Adrenal gland (tissue), 19 donors: ENCODE measurements around the gene GPC6. TPM values are rescaled to one million over a fixed set of nuclear protein-coding genes. Genes with fewer than 3 reads are reported as not detected.

ENCODE experiments used
- DNase-seq, 7 donors: peaks; one replicate each; pipeline ENCODE4 v3.0.0-alpha.2; 2019 to 2020
- H3K27ac ChIP-seq, 5 donors: fragments of 200-600 bp; sonication (generic) in 4 of 5; 1 replicate in 3 of 5; 2 replicates in 2 of 5; pipeline versions ENCODE4 v1.5.1 to v1.8.0; 2016 to 2020; ENCODE audit warnings: mild to moderate bottlenecking in 1 of 5
- H3K27me3 ChIP-seq: fragments of 200-600 bp; 2 replicates; pipeline ENCODE4 v1.8.0; 2021
- H3K36me3 ChIP-seq, 2 donors: fragments of 200-600 bp; replicated peaks in 1 of 2; 1 replicate in 1 of 2; 2 replicates in 1 of 2; pipeline versions ENCODE4 v1.5.1 to v1.8.0; 2018 to 2022
- H3K4me1 ChIP-seq, 2 donors: fragments of 200-600 bp; replicated peaks in 1 of 2; 1 replicate in 1 of 2; 2 replicates in 1 of 2; pipeline versions ENCODE4 v1.5.1 to v1.8.0; 2018 to 2021
- H3K4me3 ChIP-seq, 4 donors: fragments of 200-600 bp; sonication (generic) in 3 of 4; one replicate each; pipeline ENCODE4 v1.5.1; 2016 to 2018
- H3K9me3 ChIP-seq, 3 donors: fragments of 200-600 bp; sonication (generic) in 1 of 3; replicated peaks in 1 of 3; 1 replicate in 2 of 3; 2 replicates in 1 of 3; pipeline versions ENCODE4 v1.5.1 to v1.8.0; 2016 to 2021
- POLR2A ChIP-seq, 2 donors: fragments of 450-650 bp; IDR thresholded peaks; one replicate each; pipeline ENCODE4 v1.6.1; 2017; ENCODE audit warnings: antibody characterized with exemption in 2 of 2, mild to moderate bottlenecking in 2 of 2, moderate library complexity in 1 of 2
- WGBS, 4 donors: extraction: QIAGEN DNeasy Blood & Tissue Kit in 2 of 4; methylation state at CpG; one replicate each; pipeline versions ENCODE4 v1.1.5 to v1.1.7; 2013 to 2017; 5-methylcytosine and 5-hydroxymethylcytosine counted together
- intact Hi-C, 2 donors: fragments of 100-400 bp; cut with DNase I; formaldehyde crosslinking; loops; one replicate each; pipeline versions ENCODE4 v1.14.1 to v1.15.0; 2022 to 2023
- long read RNA-seq, 10 donors: library from polyadenylated mRNA in 3 of 10; unstranded in 2 of 10; stranded (forward) in 1 of 10; transcript quantifications; one replicate each; pipeline ENCODE4 v2.0.0 and lab custom pipeline, GENCODE V29; 2021 to 2026
- polyA plus RNA-seq, 3 donors: library from polyadenylated mRNA; stranded (reverse); fragments of 200-250 nt in 2 of 3; fragments of 350-450 nt in 1 of 3; fragmentation: Illumina TruSeq in 1 of 3; extraction: RNeasy Lipid Tissue Mini Kit (QIAGEN cat#74804) in 1 of 3; gene quantifications; one replicate each; pipeline ENCODE4 v1.2.3, GENCODE V29; 2013 to 2014
- total RNA-seq, 9 donors: library from RNA; depleted of rRNA in 4 of 9; stranded (reverse); fragments of >200 nt in 4 of 9; fragments of 120-200 nt in 1 of 9; fragmentation: NEBNext Ultra II Directional in 1 of 9; extraction: Animal tissue kit (Norgen Biotek cat#: 25700) in 1 of 9; gene quantifications; one replicate each; pipeline versions ENCODE4 v1.1.0 to v1.2.4, GENCODE V29; 2013 to 2023
- TF ChIP-seq, protein P1 (sequence below), 6 experiments: fragments of 450-650 bp in 4 of 6; fragments of 200-600 bp in 2 of 6; sonication (generic) in 1 of 6; IDR thresholded peaks; 1 replicate in 5 of 6; 2 replicates in 1 of 6; pipeline versions ENCODE4 v1.5.1 to v1.8.0; 2016 to 2021; ENCODE audit warnings: antibody characterized with exemption in 6 of 6, mild to moderate bottlenecking in 2 of 6, moderate library complexity in 1 of 6
- donor health status: healthy with polysubstance abuse.
- donor health status: Bipolar disorder and iron deficiency.
- donor health status: DM: yes; HTN: yes; CAD: no.
- donor health status: DM: no; HTN: no; CAD: no.
- donor health status: DM: no; HTN: no; CAD: no.
- donor health status: DM: yes; HTN: yes; CAD: no.

The GPC6 gene
- 10 to 100 TPM in 1 of 9 donors, 1 to 10 TPM in 7, under 1 TPM in 1; 0.61 to 62.3 (median 2.7) TPM for total RNA-seq
- polyA plus RNA-seq: 1 to 10 TPM in 1 of 3 donors, under 1 TPM in 2; 0.37 to 2.6 (median 0.40) TPM
- long read RNA-seq, donor 1, transcript GPC6-202 (5 exons, 792 nt): major isoform, 9 of 9 reads
- long read RNA-seq, donor 1, partial matches to known transcripts: 0 of 9 reads
- long read RNA-seq, donor 1, other reads (novel, unspliced or antisense): 0 of 9 reads
- long read RNA-seq, donor 2, transcript GPC6-202 (5 exons, 792 nt): major isoform, 9 of 9 reads
- long read RNA-seq, donor 2, partial matches to known transcripts: 0 of 9 reads
- long read RNA-seq, donor 2, other reads (novel, unspliced or antisense): 0 of 9 reads
- long read RNA-seq, donor 3, transcript GPC6-202 (5 exons, 792 nt): major isoform, 6 of 17 reads
- long read RNA-seq, donor 3, partial matches to known transcripts: 11 of 17 reads
- long read RNA-seq, donor 3, other reads (novel, unspliced or antisense): 0 of 17 reads
- long read RNA-seq, donor 4: 0 reads
- long read RNA-seq, donor 5: 0 reads
- long read RNA-seq, donor 6: 0 reads
- long read RNA-seq, donor 7, transcript GPC6-202 (5 exons, 792 nt): major isoform, 5 of 5 reads
- long read RNA-seq, donor 7, partial matches to known transcripts: 0 of 5 reads
- long read RNA-seq, donor 7, other reads (novel, unspliced or antisense): 0 of 5 reads
- long read RNA-seq, donor 8, transcript GPC6-202 (5 exons, 792 nt): major isoform, 9 of 9 reads
- long read RNA-seq, donor 8, partial matches to known transcripts: 0 of 9 reads
- long read RNA-seq, donor 8, other reads (novel, unspliced or antisense): 0 of 9 reads
- long read RNA-seq, donor 9, transcript GPC6-202 (5 exons, 792 nt): major isoform, 12 of 28 reads
- long read RNA-seq, donor 9, partial matches to known transcripts: 16 of 28 reads
- long read RNA-seq, donor 9, other reads (novel, unspliced or antisense): 0 of 28 reads
- long read RNA-seq, donor 10, partial matches to known transcripts: 0 of 4 reads
- long read RNA-seq, donor 10, other reads (novel, unspliced or antisense): 0 of 4 reads

DNA sequence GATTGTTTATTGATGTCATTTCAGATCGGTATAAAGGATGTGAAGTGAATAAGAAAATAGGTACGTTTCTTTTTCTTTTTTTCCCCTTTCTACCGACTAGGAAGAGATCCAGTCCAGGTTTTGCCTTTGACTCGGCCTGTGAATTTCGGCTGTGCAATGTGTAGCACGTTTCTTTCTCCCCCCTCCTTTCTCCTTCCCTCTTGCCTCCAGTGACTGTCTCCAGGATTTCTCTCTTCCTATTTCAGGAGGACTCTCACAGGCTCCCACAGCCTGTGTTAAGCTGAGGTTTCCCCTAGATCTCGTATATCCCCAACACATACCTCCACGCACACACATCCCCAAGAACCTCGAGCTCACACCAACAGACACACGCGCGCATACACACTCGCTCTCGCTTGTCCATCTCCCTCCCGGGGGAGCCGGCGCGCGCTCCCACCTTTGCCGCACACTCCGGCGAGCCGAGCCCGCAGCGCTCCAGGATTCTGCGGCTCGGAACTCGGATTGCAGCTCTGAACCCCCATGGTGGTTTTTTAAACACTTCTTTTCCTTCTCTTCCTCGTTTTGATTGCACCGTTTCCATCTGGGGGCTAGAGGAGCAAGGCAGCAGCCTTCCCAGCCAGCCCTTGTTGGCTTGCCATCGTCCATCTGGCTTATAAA lies at the start of gene GPC6:
TSS of gene GPC6 (plus strand) at position 185 of the 657 bp plus-strand sequence.
- Histone ChIP-seq H3K9me3 (no peaks in the 10 kb centered on the region), H3K27ac (peak within 1 kb of the TSS in 2 of 5 donors; percentile 65 to 67), H3K27me3 (peaks cover 16% of the 10 kb centered on the region), H3K4me1 (peaks cover 7 to 22% of the 10 kb centered on the region in 2 donors), H3K4me3 (peak within 1 kb of the TSS in 2 of 4 donors; percentile 19 to 59), H3K36me3 (no peaks in the 10 kb centered on the region)
- intact Hi-C loops: no loop called here
- peak in 4 of 7 donors; percentile 10 to 46 (median 24) for DNase-seq
- TF ChIP-seq, protein P1, sequence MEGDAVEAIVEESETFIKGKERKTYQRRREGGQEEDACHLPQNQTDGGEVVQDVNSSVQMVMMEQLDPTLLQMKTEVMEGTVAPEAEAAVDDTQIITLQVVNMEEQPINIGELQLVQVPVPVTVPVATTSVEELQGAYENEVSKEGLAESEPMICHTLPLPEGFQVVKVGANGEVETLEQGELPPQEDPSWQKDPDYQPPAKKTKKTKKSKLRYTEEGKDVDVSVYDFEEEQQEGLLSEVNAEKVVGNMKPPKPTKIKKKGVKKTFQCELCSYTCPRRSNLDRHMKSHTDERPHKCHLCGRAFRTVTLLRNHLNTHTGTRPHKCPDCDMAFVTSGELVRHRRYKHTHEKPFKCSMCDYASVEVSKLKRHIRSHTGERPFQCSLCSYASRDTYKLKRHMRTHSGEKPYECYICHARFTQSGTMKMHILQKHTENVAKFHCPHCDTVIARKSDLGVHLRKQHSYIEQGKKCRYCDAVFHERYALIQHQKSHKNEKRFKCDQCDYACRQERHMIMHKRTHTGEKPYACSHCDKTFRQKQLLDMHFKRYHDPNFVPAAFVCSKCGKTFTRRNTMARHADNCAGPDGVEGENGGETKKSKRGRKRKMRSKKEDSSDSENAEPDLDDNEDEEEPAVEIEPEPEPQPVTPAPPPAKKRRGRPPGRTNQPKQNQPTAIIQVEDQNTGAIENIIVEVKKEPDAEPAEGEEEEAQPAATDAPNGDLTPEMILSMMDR (IDR thresholded peaks at IDR 0.05): no peak
- TF ChIP-seq POLR2A (IDR thresholded peaks at IDR 0.05): no peak
- WGBS, 4 donors: 0 to 1% (median 0%) methylated on average over 31 of the region's 31 CpGs

DNA sequence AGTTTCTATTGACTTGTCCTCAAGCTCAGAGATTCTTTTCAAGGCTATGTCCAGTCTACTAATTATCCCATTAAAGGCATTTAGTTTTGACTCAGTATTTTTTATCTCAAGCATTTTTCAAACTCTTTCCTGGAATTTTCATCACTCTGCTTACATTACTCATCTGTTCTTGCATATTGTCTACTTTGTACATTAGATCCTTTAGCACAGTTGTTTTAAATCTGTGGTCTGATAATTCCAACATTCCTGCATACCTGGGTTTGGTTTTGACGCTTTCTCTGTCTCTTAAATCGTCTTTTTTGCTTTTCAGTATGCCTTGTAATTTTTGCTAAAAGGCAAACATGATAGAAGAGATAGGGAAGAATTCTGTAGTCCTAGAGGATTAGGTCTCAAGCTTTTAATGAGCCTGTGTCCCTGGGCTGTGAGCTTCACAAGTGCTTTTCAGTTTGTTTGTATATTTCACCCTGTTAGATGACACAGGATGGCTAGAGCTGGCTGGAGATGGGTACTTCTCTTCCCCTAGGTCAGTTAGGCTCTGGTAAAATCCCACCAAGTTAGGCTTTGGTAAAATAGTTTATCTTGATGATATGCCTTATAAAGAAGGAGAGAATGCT lies 46.1 kb upstream of the GPC6 start:
- Histone ChIP-seq H3K27ac (no peak overlapping the region), H3K27me3 (no peaks in the 10 kb centered on the region), H3K4me3 (no peak overlapping the region), H3K36me3 (no peaks in the 10 kb centered on the region), H3K9me3 (no peaks in the 10 kb centered on the region), H3K4me1 (no peaks in the 10 kb centered on the region)
- WGBS, 4 donors: 30 to 85% (median 63%) methylated on average over 2 of the region's 2 CpGs
- TF ChIP-seq, protein P1 (IDR thresholded peaks at IDR 0.05): no peak
- no peak for TF ChIP-seq POLR2A (IDR thresholded peaks at IDR 0.05)
- intact Hi-C loops: no loop called here
- no peak for DNase-seq

DNA sequence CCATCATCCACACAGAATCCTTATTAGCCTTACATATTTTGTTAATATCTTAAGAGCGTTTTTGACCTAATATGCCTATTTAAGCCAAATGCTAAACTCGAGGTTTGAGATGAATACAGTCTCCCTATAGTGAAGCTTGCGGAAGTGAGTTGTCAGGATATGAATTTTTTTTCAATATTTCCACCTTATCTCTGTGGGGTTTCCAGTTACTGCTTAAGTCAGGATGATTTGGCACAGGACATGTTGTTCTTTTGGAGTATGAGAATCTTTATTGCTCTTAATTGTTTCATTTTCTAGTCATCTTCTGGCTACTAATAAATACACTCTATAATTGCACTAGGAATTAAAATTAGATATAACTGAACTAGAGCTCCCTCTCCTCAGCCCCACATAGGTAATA lies 44.2 kb upstream of the GPC6 start:
- no peak overlapping the region for H3K27ac ChIP-seq
- H3K4me3 ChIP-seq: no peak overlapping the region
- no peaks in the 10 kb centered on the region for H3K9me3 ChIP-seq
- WGBS, 4 donors: 83 to 90% (median 87%) methylated on average over 3 of the region's 3 CpGs
- H3K27me3 ChIP-seq: no peaks in the 10 kb centered on the region
- TF ChIP-seq, protein P1 (IDR thresholded peaks at IDR 0.05): no peak
- TF ChIP-seq POLR2A (IDR thresholded peaks at IDR 0.05): no peak
- no peak for DNase-seq
- no peaks in the 10 kb centered on the region for H3K4me1 ChIP-seq
- intact Hi-C loops: no loop called here
- H3K36me3 ChIP-seq: no peaks in the 10 kb centered on the region
